Ectodermal cell (in vitro differentiated cells): ENCODE data around the gene NXPH1.

Source experiments
- H3K27ac ChIP-seq: 2 replicates; pipeline ENCODE4 v1.7.0; 2013; ENCODE audit warnings: mild to moderate bottlenecking, low read depth, low read length; ENCODE audit not compliant: insufficient read depth, poor library complexity, severe bottlenecking
- H3K27me3 ChIP-seq: 2 replicates; pipeline ENCODE4 v1.7.0; 2013; ENCODE audit warnings: mild to moderate bottlenecking, low read length; ENCODE audit not compliant: insufficient read depth, control insufficient read depth, poor library complexity, severe bottlenecking
- H3K36me3 ChIP-seq: one replicate; pipeline ENCODE4 v1.7.0; 2013; ENCODE audit warnings: low read length; ENCODE audit not compliant: control insufficient read depth, insufficient read depth
- H3K4me1 ChIP-seq: one replicate; pipeline ENCODE4 v1.7.0; 2013; ENCODE audit warnings: low read length; ENCODE audit not compliant: control insufficient read depth, insufficient read depth
- H3K4me3 ChIP-seq: 2 replicates; pipeline ENCODE4 v1.7.0; 2013; ENCODE audit warnings: low read depth, low read length, control low read depth; ENCODE audit not compliant: insufficient read depth
- H3K9me3 ChIP-seq: 2 replicates; pipeline ENCODE4 v1.7.0; 2013; ENCODE audit warnings: mild to moderate bottlenecking, low read length, moderate library complexity; ENCODE audit not compliant: control insufficient read depth
- WGBS, 2 experiments: methylation state at CpG; one replicate each; pipeline ENCODE4 v1.1.7; 2013; ENCODE audit warnings: missing lambda C conversion rate in 2 of 2; 5-methylcytosine and 5-hydroxymethylcytosine counted together

Gene NXPH1

GRCh38 chr7:8590225-8590624 lies 156.8 kb downstream of the NXPH1 start:
- no peak overlapping the region for H3K4me3 ChIP-seq
- H3K27me3 ChIP-seq = no peaks in the 10 kb centered on the region
- 96 to 98% methylated on average over 3 of the region's 4 CpGs for WGBS, 2 experiments

GRCh38 chr7:8590791-8591190 lies 157.4 kb downstream of the NXPH1 start:
- Histone ChIP-seq H3K36me3 (no peaks in the 10 kb centered on the region), H3K9me3 (no peaks in the 10 kb centered on the region), H3K4me3 (no peak overlapping the region), H3K27ac (no peak overlapping the region), H3K27me3 (no peaks in the 10 kb centered on the region), H3K4me1 (no peaks in the 10 kb centered on the region)
- WGBS, 2 experiments = 89 to 94% methylated on average over 2 to 3 of the region's 3 CpGs

More at GRCh38 chr7:8590225-8590624, 156.8 kb downstream of the NXPH1 start:
- no peaks in the 10 kb centered on the region for H3K4me1 ChIP-seq
- no peaks in the 10 kb centered on the region for H3K36me3 ChIP-seq
- no peak overlapping the region for H3K27ac ChIP-seq
- no peaks in the 10 kb centered on the region for H3K9me3 ChIP-seq

- Histone ChIP-seq H3K4me3 (no peak overlapping the region), H3K9me3 (no peaks in the 10 kb centered on the region), H3K4me1 (no peaks in the 10 kb centered on the region), H3K27me3 (no peaks in the 10 kb centered on the region), H3K27ac (no peak overlapping the region), H3K36me3 (no peaks in the 10 kb centered on the region)
Measured at GRCh38 chr7:8591289-8591688, 157.9 kb downstream of the NXPH1 start.

- Histone ChIP-seq H3K27ac (no peak overlapping the region), H3K27me3 (no peaks in the 10 kb centered on the region), H3K4me3 (no peak overlapping the region), H3K9me3 (no peaks in the 10 kb centered on the region), H3K4me1 (no peaks in the 10 kb centered on the region), H3K36me3 (no peaks in the 10 kb centered on the region)
- WGBS, 2 experiments = 93 to 96% methylated on average over 2 of the region's 2 CpGs
Measured at GRCh38 chr7:8592167-8592566, 158.8 kb downstream of the NXPH1 start.

- no peaks in the 10 kb centered on the region for H3K27me3 ChIP-seq
- H3K4me3 ChIP-seq = no peak overlapping the region
- H3K27ac ChIP-seq = no peak overlapping the region
- WGBS, 2 experiments = 50 to 59% methylated on average over 3 of the region's 5 CpGs
- H3K36me3 ChIP-seq = no peaks in the 10 kb centered on the region
- H3K4me1 ChIP-seq = no peaks in the 10 kb centered on the region
- H3K9me3 ChIP-seq = no peaks in the 10 kb centered on the region
Measured at GRCh38 chr7:8594115-8594514, 160.7 kb downstream of the NXPH1 start.

GRCh38 chr7:8597565-8597964 lies 164.2 kb downstream of the NXPH1 start:
- Histone ChIP-seq H3K4me1 (no peaks in the 10 kb centered on the region), H3K9me3 (no peaks in the 10 kb centered on the region), H3K27ac (no peak overlapping the region), H3K4me3 (no peak overlapping the region), H3K36me3 (no peaks in the 10 kb centered on the region), H3K27me3 (no peaks in the 10 kb centered on the region)
- WGBS, 2 experiments = 91 to 95% methylated on average over 3 of the region's 3 CpGs

GRCh38 chr7:8601121-8601520 lies 167.7 kb downstream of the NXPH1 start:
- no peak overlapping the region for H3K27ac ChIP-seq
- 89 to 91% methylated on average over 2 of the region's 2 CpGs for WGBS, 2 experiments
- no peaks in the 10 kb centered on the region for H3K4me1 ChIP-seq

GRCh38 chr7:8605221-8605620 lies 171.8 kb downstream of the NXPH1 start:
- no peak overlapping the region for H3K4me3 ChIP-seq
- no peak overlapping the region for H3K27ac ChIP-seq
- no peaks in the 10 kb centered on the region for H3K9me3 ChIP-seq
- no peaks in the 10 kb centered on the region for H3K4me1 ChIP-seq
- no peaks in the 10 kb centered on the region for H3K36me3 ChIP-seq
- H3K27me3 ChIP-seq = no peaks in the 10 kb centered on the region
- 91 to 100% methylated on average over 1 of the region's 1 CpG for WGBS, 2 experiments

More at GRCh38 chr7:8601121-8601520, 167.7 kb downstream of the NXPH1 start:
- Histone ChIP-seq H3K27me3 (no peaks in the 10 kb centered on the region), H3K36me3 (no peaks in the 10 kb centered on the region), H3K4me3 (no peak overlapping the region), H3K9me3 (no peaks in the 10 kb centered on the region)

GRCh38 chr7:8612584-8612983 lies 179.2 kb downstream of the NXPH1 start:
- H3K27ac ChIP-seq = no peak overlapping the region
- H3K36me3 ChIP-seq = no peaks in the 10 kb centered on the region
- no peaks in the 10 kb centered on the region for H3K27me3 ChIP-seq
- WGBS, 2 experiments = no CpG with 5 or more reads among the region's 1 CpG
- no peaks in the 10 kb centered on the region for H3K4me1 ChIP-seq
- no peak overlapping the region for H3K4me3 ChIP-seq
- H3K9me3 ChIP-seq = no peaks in the 10 kb centered on the region

- Histone ChIP-seq H3K27ac (no peak overlapping the region), H3K27me3 (no peaks in the 10 kb centered on the region), H3K36me3 (no peaks in the 10 kb centered on the region), H3K9me3 (no peaks in the 10 kb centered on the region), H3K4me1 (no peaks in the 10 kb centered on the region), H3K4me3 (no peak overlapping the region)
- 83 to 90% methylated on average over 2 of the region's 2 CpGs for WGBS, 2 experiments
Measured at GRCh38 chr7:8613191-8613590, 179.8 kb downstream of the NXPH1 start.

GRCh38 chr7:8615019-8615418 lies 181.6 kb downstream of the NXPH1 start:
- Histone ChIP-seq H3K9me3 (no peaks in the 10 kb centered on the region), H3K27me3 (no peaks in the 10 kb centered on the region), H3K36me3 (no peaks in the 10 kb centered on the region), H3K27ac (no peak overlapping the region), H3K4me1 (peaks cover 5% of the 10 kb centered on the region), H3K4me3 (no peak overlapping the region)
- WGBS, 2 experiments = 52% methylated on average over 4 to 5 of the region's 5 CpGs
